HEK293 (cell line): Measurements from ENCODE around the gene XRN2.

Experiments
- ELK4 ChIP-seq: IDR thresholded peaks from 2 replicates; pipeline ENCODE4 v1.6.1; 2011; ENCODE audit warnings: mild to moderate bottlenecking, low read depth, low read length, borderline replicate concordance
- FEZF1 ChIP-seq: fragments of 450-650 bp; formaldehyde crosslinking; IDR thresholded peaks from 2 replicates; pipeline ENCODE4 v1.5.1; 2016; ENCODE audit warnings: missing biosample characterization, missing genetic modification characterization
- SALL2 ChIP-seq: fragments of 450-650 bp; formaldehyde crosslinking; IDR thresholded peaks from 2 replicates; pipeline ENCODE4 v1.5.0; 2017; ENCODE audit warnings: missing biosample characterization, mild to moderate bottlenecking, missing genetic modification characterization, borderline replicate concordance
- TCF7L2 ChIP-seq: IDR thresholded peaks from 2 replicates; pipeline ENCODE4 v1.6.1; 2011; ENCODE audit warnings: low read depth, mild to moderate bottlenecking, inconsistent platforms, low read length, moderate library complexity, borderline replicate concordance
- YY1 ChIP-seq: fragments of 450-650 bp; formaldehyde crosslinking; IDR thresholded peaks from 2 replicates; pipeline ENCODE4 v1.5.1; 2018; ENCODE audit warnings: missing biosample characterization, missing genetic modification characterization
- ZBTB6 ChIP-seq: fragments of 450-650 bp; formaldehyde crosslinking; IDR thresholded peaks from 2 replicates; pipeline ENCODE4 v1.5.1; 2017; ENCODE audit warnings: missing biosample characterization, missing genetic modification characterization
- ZNF132 ChIP-seq: fragments of 450-650 bp; formaldehyde crosslinking; IDR thresholded peaks from 2 replicates; pipeline ENCODE4 v1.5.1; 2017; ENCODE audit warnings: missing biosample characterization, missing genetic modification characterization, borderline replicate concordance
- ZNF202 ChIP-seq: fragments of 450-650 bp; formaldehyde crosslinking; IDR thresholded peaks from 2 replicates; pipeline ENCODE4 v1.5.1; 2016; ENCODE audit warnings: missing biosample characterization, missing genetic modification characterization, borderline replicate concordance
- ZNF274 ChIP-seq, 2 experiments: fragments of 200-500 bp in 1 of 2; fragments of 450-650 bp in 1 of 2; sonication (Bioruptor generic) in 1 of 2; formaldehyde crosslinking in 1 of 2; IDR thresholded peaks; 2 replicates each; pipeline versions ENCODE4 v1.5.1 to v1.6.1; 2014 to 2016; ENCODE audit warnings: borderline replicate concordance in 1 of 2, inconsistent platforms in 1 of 2, low read length in 1 of 2, missing biosample characterization in 1 of 2, missing genetic modification characterization in 1 of 2
- ZNF423 ChIP-seq: fragments of 450-650 bp; formaldehyde crosslinking; IDR thresholded peaks from 2 replicates; pipeline ENCODE4 v1.5.1; 2016; ENCODE audit warnings: missing biosample characterization, missing genetic modification characterization
- ZNF549 ChIP-seq: fragments of 450-650 bp; IDR thresholded peaks from 2 replicates; pipeline ENCODE4 v1.5.1; 2018; ENCODE audit warnings: missing biosample characterization, missing genetic modification characterization, mild to moderate bottlenecking, inconsistent platforms, moderate library complexity
- ZNF777 ChIP-seq: fragments of 450-650 bp; formaldehyde crosslinking; IDR thresholded peaks from 2 replicates; pipeline ENCODE4 v1.5.1; 2017; ENCODE audit warnings: missing biosample characterization, missing genetic modification characterization, borderline replicate concordance
- TF ChIP-seq, protein P1 (sequence below): fragments of 450-650 bp; formaldehyde crosslinking; IDR thresholded peaks from 2 replicates; pipeline ENCODE4 v1.5.1; 2016; ENCODE audit warnings: missing biosample characterization, missing genetic modification characterization
- TF ChIP-seq, protein P2 (sequence below): fragments of 450-650 bp; formaldehyde crosslinking; IDR thresholded peaks from 2 replicates; pipeline ENCODE4 v1.5.1; 2016; ENCODE audit warnings: missing biosample characterization, missing genetic modification characterization, borderline replicate concordance

GRCh38 chr20:21352703-21353102, 49.6 kb downstream of the XRN2 start:
- TF ChIP-seq, protein P1, sequence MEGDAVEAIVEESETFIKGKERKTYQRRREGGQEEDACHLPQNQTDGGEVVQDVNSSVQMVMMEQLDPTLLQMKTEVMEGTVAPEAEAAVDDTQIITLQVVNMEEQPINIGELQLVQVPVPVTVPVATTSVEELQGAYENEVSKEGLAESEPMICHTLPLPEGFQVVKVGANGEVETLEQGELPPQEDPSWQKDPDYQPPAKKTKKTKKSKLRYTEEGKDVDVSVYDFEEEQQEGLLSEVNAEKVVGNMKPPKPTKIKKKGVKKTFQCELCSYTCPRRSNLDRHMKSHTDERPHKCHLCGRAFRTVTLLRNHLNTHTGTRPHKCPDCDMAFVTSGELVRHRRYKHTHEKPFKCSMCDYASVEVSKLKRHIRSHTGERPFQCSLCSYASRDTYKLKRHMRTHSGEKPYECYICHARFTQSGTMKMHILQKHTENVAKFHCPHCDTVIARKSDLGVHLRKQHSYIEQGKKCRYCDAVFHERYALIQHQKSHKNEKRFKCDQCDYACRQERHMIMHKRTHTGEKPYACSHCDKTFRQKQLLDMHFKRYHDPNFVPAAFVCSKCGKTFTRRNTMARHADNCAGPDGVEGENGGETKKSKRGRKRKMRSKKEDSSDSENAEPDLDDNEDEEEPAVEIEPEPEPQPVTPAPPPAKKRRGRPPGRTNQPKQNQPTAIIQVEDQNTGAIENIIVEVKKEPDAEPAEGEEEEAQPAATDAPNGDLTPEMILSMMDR (tag by site-specific recombination), result no peak
- TF ChIP-seq ELK4 (no peak), ZNF274 (IDR thresholded peaks at IDR 0.05; ENCODE audit: low read length) (no peak), ZNF274 (tag by site-specific recombination; IDR thresholded peaks at IDR 0.05; ENCODE audit: borderline replicate concordance) (no peak), TCF7L2 (no peak), ZNF132 (no peak), ZNF777 (tag by site-specific recombination) (no peak), ZBTB6 (tag by site-specific recombination) (no peak), SALL2 (tag by site-specific recombination) (no peak), FEZF1 (tag by site-specific recombination) (no peak), ZNF549 (tag by site-specific recombination) (no peak), YY1 (tag by site-specific recombination) (no peak), ZNF423 (no peak), ZNF202 (tag by site-specific recombination) (no peak)
- TF ChIP-seq, protein P2, sequence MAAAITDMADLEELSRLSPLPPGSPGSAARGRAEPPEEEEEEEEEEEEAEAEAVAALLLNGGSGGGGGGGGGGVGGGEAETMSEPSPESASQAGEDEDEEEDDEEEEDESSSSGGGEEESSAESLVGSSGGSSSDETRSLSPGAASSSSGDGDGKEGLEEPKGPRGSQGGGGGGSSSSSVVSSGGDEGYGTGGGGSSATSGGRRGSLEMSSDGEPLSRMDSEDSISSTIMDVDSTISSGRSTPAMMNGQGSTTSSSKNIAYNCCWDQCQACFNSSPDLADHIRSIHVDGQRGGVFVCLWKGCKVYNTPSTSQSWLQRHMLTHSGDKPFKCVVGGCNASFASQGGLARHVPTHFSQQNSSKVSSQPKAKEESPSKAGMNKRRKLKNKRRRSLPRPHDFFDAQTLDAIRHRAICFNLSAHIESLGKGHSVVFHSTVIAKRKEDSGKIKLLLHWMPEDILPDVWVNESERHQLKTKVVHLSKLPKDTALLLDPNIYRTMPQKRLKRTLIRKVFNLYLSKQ, result no peak
